Stimulated activated CD8-positive, alpha-beta memory T cell treated with anti-CD3 and anti-CD28 coated beads, Interleukin-2, amount 100 ng/mL, for 1 hour (primary cell): Measurements from ENCODE around the gene RFC2.
A peak's percentile ranks its signal among the peaks of the same experiment; 100 is the strongest.
"Not testable (repeated sequence)": the region's sequence is repeated elsewhere in the genome, so short reads cannot be mapped to it uniquely, and the experiment has no call there.

Experiments
- DNase-seq, 2 donors: peaks; one replicate each; pipeline ENCODE4 v3.0.0-alpha.2; 2020; ENCODE audit warnings: low read depth in 2 of 2

RFC2 gene

GRCh38 chr7:74217455-74218342 is 36.5 kb downstream of the RFC2 start:
- no peak for DNase-seq

- DNase-seq: no peak
Measured at GRCh38 chr7:74216361-74216761, 37.8 kb downstream of the RFC2 start.

GRCh38 chr7:74215921-74216320 is 38.3 kb downstream of the RFC2 start:
- DNase-seq: no peak

- DNase-seq: no peak
Measured at GRCh38 chr7:74214816-74215630, 39.2 kb downstream of the RFC2 start.

GRCh38 chr7:74212661-74213060 is 41.5 kb downstream of the RFC2 start:
- no peak for DNase-seq

- not testable (repeated sequence) for DNase-seq
Measured at GRCh38 chr7:74208241-74208640, 46.0 kb downstream of the RFC2 start.

- no peak for DNase-seq
Measured at GRCh38 chr7:74207586-74207985, 46.6 kb downstream of the RFC2 start.

- DNase-seq: peak; percentile 67 to 70
Measured at GRCh38 chr7:74206589-74207120, 47.5 kb downstream of the RFC2 start.

- DNase-seq: not testable (repeated sequence)
Measured at GRCh38 chr7:74206052-74206451, 48.1 kb downstream of the RFC2 start.

GRCh38 chr7:74203956-74204618 is 50.1 kb downstream of the RFC2 start:
- DNase-seq: no peak

- DNase-seq: no peak
Measured at GRCh38 chr7:74202841-74203556, 51.2 kb downstream of the RFC2 start.

- DNase-seq: no peak
Measured at GRCh38 chr7:74199551-74200355, 54.4 kb downstream of the RFC2 start.

GRCh38 chr7:74197449-74198124 is 56.6 kb downstream of the RFC2 start:
- DNase-seq: no peak

- not testable (repeated sequence) for DNase-seq
Measured at GRCh38 chr7:74195968-74196654, 58.1 kb downstream of the RFC2 start.

GRCh38 chr7:74195139-74195860 is 58.9 kb downstream of the RFC2 start:
- not testable (repeated sequence) for DNase-seq

GRCh38 chr7:74194686-74195085 is 59.5 kb downstream of the RFC2 start:
- DNase-seq: no peak

- no peak for DNase-seq
Measured at GRCh38 chr7:74193913-74194312, 60.3 kb downstream of the RFC2 start.

- DNase-seq: no peak
Measured at GRCh38 chr7:74193054-74193453, 61.1 kb downstream of the RFC2 start.

- DNase-seq: no peak
Measured at GRCh38 chr7:74191231-74191630, 63.0 kb downstream of the RFC2 start.
